Peyer's patch (tissue), 4 donors: ENCODE results near the gene TRAF2.

Experiments
- CTCF ChIP-seq, 6 experiments: fragments of 450-650 bp in 4 of 6; fragments of 200-600 bp in 2 of 6; sonication (generic) in 1 of 6; IDR thresholded peaks; one replicate each; pipeline ENCODE4 v1.5.1; 2017 to 2019; ENCODE audit warnings: antibody characterized with exemption in 6 of 6, mild to moderate bottlenecking in 3 of 6, moderate library complexity in 1 of 6
- POLR2A ChIP-seq, 2 donors: fragments of 450-650 bp; IDR thresholded peaks; one replicate each; pipeline ENCODE4 v1.5.1; 2017; ENCODE audit warnings: antibody characterized with exemption in 2 of 2, mild to moderate bottlenecking in 2 of 2, moderate library complexity in 2 of 2

GRCh38 chr9:136889858-136890257 lies 3.5 kb downstream of the TRAF2 start:
- TF ChIP-seq CTCF (IDR thresholded peaks at IDR 0.05) (no peak), POLR2A (IDR thresholded peaks at IDR 0.05) (no peak)
